Measurements from ENCODE around the gene HIVEP3. TPM values are rescaled to one million over a fixed set of nuclear protein-coding genes. Genes with fewer than 3 reads are reported as not detected.

Gene HIVEP3
- total and polyA plus RNA-seq, 4 donors, result 7.0 to 14.7 (median 8.8) TPM

GRCh38 chr1:41908288-41908895 lies 10.3 kb downstream of the HIVEP3 start:
- Histone ChIP-seq H3K9me3 (ENCODE audit: control insufficient read depth in 4 of 4, insufficient read depth in 3 of 4, low read length in 3 of 4) (peaks cover 0 to 2% (median 0%) of the 10 kb centered on the region in 4 donors), H3K27me3 (ENCODE audit: control insufficient read depth in 3 of 3, insufficient read depth in 3 of 3, low read length in 2 of 3) (no peaks in the 10 kb centered on the region), H3K9ac (ENCODE audit: insufficient read depth in 1 of 2, low read length in 2 of 2) (no peak overlapping the region), H3K4me3 (no peak overlapping the region), H3K4me1 (ENCODE audit: control insufficient read depth in 5 of 5, insufficient read depth in 5 of 5, low read length in 5 of 5) (no peaks in the 10 kb centered on the region), H3K36me3 (ENCODE audit: control insufficient read depth in 4 of 4, insufficient read depth in 4 of 4, low read length in 4 of 4) (no peaks in the 10 kb centered on the region), H3K27ac (ENCODE audit: low read depth in 1 of 2, low read length in 1 of 2) (no peak overlapping the region)
- ATAC-seq (ENCODE audit: insufficient read depth, low FRiP score) (no peak), DNase-seq (no peak)
- TF ChIP-seq CTCF (IDR thresholded peaks at IDR 0.05; ENCODE audit: control extremely low read depth, extremely low read depth), result no peak
- WGBS, 2 donors, result 86 to 87% methylated on average over 3 of the region's 3 CpGs

GRCh38 chr1:41907446-41907845 lies 11.3 kb downstream of the HIVEP3 start:
- H3K4me3 ChIP-seq, result no peak overlapping the region
- no peaks in the 10 kb centered on the region for H3K27me3 ChIP-seq (ENCODE audit: control insufficient read depth in 3 of 3, insufficient read depth in 3 of 3, low read length in 2 of 3)
- peaks cover 0 to 2% (median 0%) of the 10 kb centered on the region in 4 donors for H3K9me3 ChIP-seq (ENCODE audit: control insufficient read depth in 4 of 4, insufficient read depth in 3 of 4, low read length in 3 of 4)
- no peak overlapping the region for H3K9ac ChIP-seq (ENCODE audit: insufficient read depth in 1 of 2, low read length in 2 of 2)
- 95% methylated on average over 8 of the region's 8 CpGs for WGBS, 2 donors
- no peak overlapping the region for H3K27ac ChIP-seq (ENCODE audit: low read depth in 1 of 2, low read length in 1 of 2)
- no peak for TF ChIP-seq CTCF (IDR thresholded peaks at IDR 0.05; ENCODE audit: control extremely low read depth, extremely low read depth)
- no peaks in the 10 kb centered on the region for H3K36me3 ChIP-seq (ENCODE audit: control insufficient read depth in 4 of 4, insufficient read depth in 4 of 4, low read length in 4 of 4)
- no peak for ATAC-seq (ENCODE audit: insufficient read depth, low FRiP score)
- H3K4me1 ChIP-seq (ENCODE audit: control insufficient read depth in 5 of 5, insufficient read depth in 5 of 5, low read length in 5 of 5), result peaks cover 0 to 3% (median under 1%) of the 10 kb centered on the region in 5 donors
- no peak for DNase-seq

- H3K36me3 ChIP-seq (ENCODE audit: control insufficient read depth in 4 of 4, insufficient read depth in 4 of 4, low read length in 4 of 4), result no peaks in the 10 kb centered on the region
- no peak for DNase-seq
- H3K27ac ChIP-seq (ENCODE audit: low read depth in 1 of 2, low read length in 1 of 2), result no peak overlapping the region
- H3K4me3 ChIP-seq, result no peak overlapping the region
- WGBS, 2 donors, result 40 to 51% methylated on average over 2 of the region's 2 CpGs
- H3K27me3 ChIP-seq (ENCODE audit: control insufficient read depth in 3 of 3, insufficient read depth in 3 of 3, low read length in 2 of 3), result no peaks in the 10 kb centered on the region
- no peak overlapping the region for H3K9ac ChIP-seq (ENCODE audit: insufficient read depth in 1 of 2, low read length in 2 of 2)
- no peak for TF ChIP-seq CTCF (IDR thresholded peaks at IDR 0.05; ENCODE audit: control extremely low read depth, extremely low read depth)
- no peak for ATAC-seq (ENCODE audit: insufficient read depth, low FRiP score)
- H3K9me3 ChIP-seq (ENCODE audit: control insufficient read depth in 4 of 4, insufficient read depth in 3 of 4, low read length in 3 of 4), result peaks cover 0 to 2% (median 0%) of the 10 kb centered on the region in 4 donors
- peaks cover 0 to 7% (median 5%) of the 10 kb centered on the region in 5 donors for H3K4me1 ChIP-seq (ENCODE audit: control insufficient read depth in 5 of 5, insufficient read depth in 5 of 5, low read length in 5 of 5)
These were observed 11.8 kb downstream of the HIVEP3 start for GRCh38 chr1:41906943-41907342.
